Osteoblast (primary cell): ENCODE data around the gene ZEB2. TPM values are rescaled to one million over a fixed set of nuclear protein-coding genes. Genes with fewer than 3 reads are reported as not detected.

Experiments
- DNase-seq: peaks from one replicate; pipeline ENCODE4 v3.0.0; 2011; ENCODE audit warnings: low spot score, mixed read lengths; ENCODE audit not compliant: insufficient read length; ENCODE audit errors: missing footprints
- H2AFZ ChIP-seq: 2 replicates; pipeline ENCODE4 v1.6.0; 2011; ENCODE audit warnings: mild to moderate bottlenecking, low read length
- H3K27ac ChIP-seq: 2 replicates; pipeline ENCODE4 v1.5.1; 2011; ENCODE audit warnings: mild to moderate bottlenecking, low read depth, low read length, moderate library complexity
- H3K27me3 ChIP-seq: 2 replicates; pipeline ENCODE4 v1.6.0; 2012; ENCODE audit warnings: mild to moderate bottlenecking, control low read depth, inconsistent platforms, low read length, moderate library complexity; ENCODE audit not compliant: insufficient read depth
- H3K36me3 ChIP-seq: 2 replicates; pipeline ENCODE4 v1.5.1; 2011; ENCODE audit warnings: mild to moderate bottlenecking, low read length, control low read depth, moderate library complexity; ENCODE audit not compliant: insufficient read depth
- H3K4me1 ChIP-seq: 2 replicates; pipeline ENCODE4 v1.5.1; 2011; ENCODE audit warnings: mild to moderate bottlenecking, low read length, control low read depth, moderate library complexity; ENCODE audit not compliant: insufficient read depth
- H3K4me2 ChIP-seq: 2 replicates; pipeline ENCODE4 v1.6.0; 2011; ENCODE audit warnings: mild to moderate bottlenecking, low read length; ENCODE audit not compliant: insufficient read depth
- H3K4me3 ChIP-seq: fragments of 200-600 bp; sonication (generic); 3 replicates; pipeline ENCODE4 v1.5.1; 2012; ENCODE audit warnings: mild to moderate bottlenecking, low read length, inconsistent platforms; ENCODE audit not compliant: insufficient read depth
- H3K79me2 ChIP-seq: 2 replicates; pipeline ENCODE4 v1.6.0; 2012; ENCODE audit warnings: mild to moderate bottlenecking, low read length, control low read depth, inconsistent platforms; ENCODE audit not compliant: insufficient read depth
- H3K9me3 ChIP-seq: 2 replicates; pipeline ENCODE4 v1.5.1; 2011; ENCODE audit warnings: low read depth, low read length, control low read depth
- H4K20me1 ChIP-seq: 2 replicates; pipeline ENCODE4 v1.6.0; 2012; ENCODE audit warnings: mild to moderate bottlenecking, low read length, control low read depth; ENCODE audit not compliant: insufficient read depth
- CTCF ChIP-seq: IDR thresholded peaks from 2 replicates; pipeline ENCODE4 v1.5.1; 2011; ENCODE audit warnings: mild to moderate bottlenecking, low read depth, low read length, moderate library complexity; ENCODE audit errors: extremely low read depth
- total RNA-seq: library from RNA; depleted of rRNA; stranded (reverse); fragments of >200 nt; gene quantifications from 2 replicates; pipeline ENCODE4 v1.2.3, GENCODE V29; 2012

ZEB2 gene
- total RNA-seq, 1 donor = 119 TPM

- H3K4me1 ChIP-seq = no peaks in the 10 kb centered on the region
- H3K79me2 ChIP-seq = peaks cover 27% of the 10 kb centered on the region
- no peak for TF ChIP-seq CTCF
Observed at GRCh38 chr2:144407262-144407661, 112.7 kb downstream of the ZEB2 start.

GRCh38 chr2:144405982-144406788 lies 113.7 kb downstream of the ZEB2 start:
- TF ChIP-seq CTCF = no peak
- Histone ChIP-seq H3K9me3 (no peaks in the 10 kb centered on the region), H4K20me1 (no peaks in the 10 kb centered on the region), H3K79me2 (peaks cover 22% of the 10 kb centered on the region), H3K4me1 (no peaks in the 10 kb centered on the region), H3K36me3 (peaks cover 28% of the 10 kb centered on the region), H3K4me2 (no peak overlapping the region), H3K4me3 (no peak overlapping the region), H3K27ac (peak overlapping the region; percentile 31), H3K27me3 (no peaks in the 10 kb centered on the region), H2AFZ (no peak overlapping the region)
- DNase-seq = no peak

More at GRCh38 chr2:144407262-144407661, 112.7 kb downstream of the ZEB2 start:
- Histone ChIP-seq H3K9me3 (no peaks in the 10 kb centered on the region), H3K27me3 (no peaks in the 10 kb centered on the region), H4K20me1 (no peaks in the 10 kb centered on the region), H3K36me3 (peaks cover 25% of the 10 kb centered on the region), H3K4me3 (no peak overlapping the region), H2AFZ (no peak overlapping the region), H3K4me2 (no peak overlapping the region), H3K27ac (no peak overlapping the region)
- DNase-seq = no peak

- no peak for DNase-seq
- Histone ChIP-seq H3K4me2 (no peak overlapping the region), H3K27me3 (no peaks in the 10 kb centered on the region), H3K9me3 (no peaks in the 10 kb centered on the region), H4K20me1 (no peaks in the 10 kb centered on the region), H3K36me3 (peaks cover 37% of the 10 kb centered on the region), H2AFZ (no peak overlapping the region), H3K27ac (no peak overlapping the region), H3K4me1 (no peaks in the 10 kb centered on the region), H3K79me2 (peaks cover 22% of the 10 kb centered on the region), H3K4me3 (no peak overlapping the region)
- TF ChIP-seq CTCF = no peak
Observed at GRCh38 chr2:144405321-144405720, 114.6 kb downstream of the ZEB2 start.

GRCh38 chr2:144404586-144405314 lies 115.2 kb downstream of the ZEB2 start:
- Histone ChIP-seq H3K4me3 (no peak overlapping the region), H3K4me2 (no peak overlapping the region), H3K79me2 (peaks cover 22% of the 10 kb centered on the region), H3K27me3 (no peaks in the 10 kb centered on the region), H2AFZ (no peak overlapping the region), H3K9me3 (no peaks in the 10 kb centered on the region), H3K36me3 (peaks cover 43% of the 10 kb centered on the region), H4K20me1 (no peaks in the 10 kb centered on the region), H3K4me1 (no peaks in the 10 kb centered on the region), H3K27ac (no peak overlapping the region)
- no peak for TF ChIP-seq CTCF
- no peak for DNase-seq
